ENCODE data around the gene GARIN1A.
"Not testable (repeated sequence)": the region's sequence is repeated elsewhere in the genome, so short reads cannot be mapped to it uniquely, and the experiment has no call there.

GARIN1A gene

GRCh38 chr7:128661446-128661845 lies 10.6 kb upstream of the GARIN1A start:
- in situ Hi-C loops (cut with HindIII; ENCODE audit: low sequenced_read_pairs): no loop called here
- DNase-seq (ENCODE audit: low read depth, low spot score): no peak
- no peak for TF ChIP-seq CTCF (IDR thresholded peaks at IDR 0.05; ENCODE audit: low read depth, low read length)
- no peak overlapping the region for H3K4me3 ChIP-seq (ENCODE audit: low read depth, low read length)

- in situ Hi-C loops (cut with HindIII; ENCODE audit: low sequenced_read_pairs): no loop called here
- no peak overlapping the region for H3K4me3 ChIP-seq (ENCODE audit: low read depth, low read length)
- no peak for DNase-seq (ENCODE audit: low read depth, low spot score)
- TF ChIP-seq CTCF (IDR thresholded peaks at IDR 0.05; ENCODE audit: low read depth, low read length): no peak
Measured at GRCh38 chr7:128662091-128662490, 10.0 kb upstream of the GARIN1A start.

- in situ Hi-C loops (cut with HindIII; ENCODE audit: low sequenced_read_pairs); DNase-seq (ENCODE audit: low read depth, low spot score); H3K4me3 ChIP-seq (ENCODE audit: low read depth, low read length): not testable (repeated sequence)
Measured at GRCh38 chr7:128663223-128663622, 8.9 kb upstream of the GARIN1A start.

- TF ChIP-seq CTCF (IDR thresholded peaks at IDR 0.05; ENCODE audit: low read depth, low read length): no peak
- no peak for DNase-seq (ENCODE audit: low read depth, low spot score)
- H3K4me3 ChIP-seq (ENCODE audit: low read depth, low read length): no peak overlapping the region
- in situ Hi-C loops (cut with HindIII; ENCODE audit: low sequenced_read_pairs): no loop called here
Measured at GRCh38 chr7:128665057-128665456, 7.0 kb upstream of the GARIN1A start.

GRCh38 chr7:128666200-128666599 lies 5.9 kb upstream of the GARIN1A start:
- H3K4me3 ChIP-seq (ENCODE audit: low read depth, low read length): no peak overlapping the region
- in situ Hi-C loops (cut with HindIII; ENCODE audit: low sequenced_read_pairs): no loop called here
- TF ChIP-seq CTCF (IDR thresholded peaks at IDR 0.05; ENCODE audit: low read depth, low read length): peak; percentile 32
- peak; percentile 15 for DNase-seq (ENCODE audit: low read depth, low spot score)

- peak; percentile 34 for DNase-seq (ENCODE audit: low read depth, low spot score)
- H3K4me3 ChIP-seq (ENCODE audit: low read depth, low read length): no peak overlapping the region
- TF ChIP-seq CTCF (IDR thresholded peaks at IDR 0.05; ENCODE audit: low read depth, low read length): peak; percentile 76
- in situ Hi-C loops (cut with HindIII; ENCODE audit: low sequenced_read_pairs): no loop called here
Measured at GRCh38 chr7:128672927-128673517, 930 bp downstream of the GARIN1A start.

- H3K4me3 ChIP-seq (ENCODE audit: low read depth, low read length): no peak overlapping the region
- DNase-seq (ENCODE audit: low read depth, low spot score): no peak
- TF ChIP-seq CTCF (IDR thresholded peaks at IDR 0.05; ENCODE audit: low read depth, low read length): no peak
- in situ Hi-C loops (cut with HindIII; ENCODE audit: low sequenced_read_pairs): no loop called here
Measured at GRCh38 chr7:128673571-128673970, 1.5 kb downstream of the GARIN1A start.
